Fibroblast of skin of left biceps (primary cell): Measurements from ENCODE around the gene NAV3.

Experiments used
- DNase-seq, 2 experiments: peaks; one replicate each; pipeline ENCODE4 v3.0.0-alpha.2; 2013; ENCODE audit warnings: low read depth in 2 of 2

NAV3 gene

GRCh38 chr12:77847060-77847541, 16.4 kb downstream of the NAV3 start:
- peak; percentile 20 to 38 for DNase-seq

- DNase-seq: peak; percentile 83 to 87
Measured at GRCh38 chr12:77847680-77848431, 17.2 kb downstream of the NAV3 start.

- no peak for DNase-seq
Measured at GRCh38 chr12:77850129-77850528, 19.4 kb downstream of the NAV3 start.

- no peak for DNase-seq
Measured at GRCh38 chr12:77850698-77851097, 20.0 kb downstream of the NAV3 start.

GRCh38 chr12:77855548-77855947, 24.9 kb downstream of the NAV3 start:
- DNase-seq: no peak

- DNase-seq: no peak
Measured at GRCh38 chr12:77861317-77861716, 30.6 kb downstream of the NAV3 start.

DNA sequence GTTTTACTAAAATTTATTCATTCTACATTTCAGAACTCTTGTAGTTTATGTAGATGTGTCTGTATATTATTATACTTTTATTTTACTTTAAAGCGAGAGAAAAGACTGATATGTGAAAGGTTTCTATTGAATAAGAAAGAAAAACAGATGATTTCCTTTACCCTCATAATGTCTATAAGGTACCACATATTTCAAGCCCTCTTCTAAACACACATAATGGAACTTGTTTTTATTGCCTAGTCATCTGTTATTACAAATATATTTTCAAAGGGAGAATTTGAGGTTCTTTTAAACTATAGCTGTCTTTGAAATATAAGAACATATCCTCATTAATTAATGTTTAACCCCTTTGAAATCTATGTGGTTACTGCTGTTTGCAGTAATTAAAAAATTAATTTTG, 34.5 kb downstream of the NAV3 start:
- DNase-seq: no peak

GRCh38 chr12:77878901-77879300, 48.2 kb downstream of the NAV3 start:
- no peak for DNase-seq

DNA sequence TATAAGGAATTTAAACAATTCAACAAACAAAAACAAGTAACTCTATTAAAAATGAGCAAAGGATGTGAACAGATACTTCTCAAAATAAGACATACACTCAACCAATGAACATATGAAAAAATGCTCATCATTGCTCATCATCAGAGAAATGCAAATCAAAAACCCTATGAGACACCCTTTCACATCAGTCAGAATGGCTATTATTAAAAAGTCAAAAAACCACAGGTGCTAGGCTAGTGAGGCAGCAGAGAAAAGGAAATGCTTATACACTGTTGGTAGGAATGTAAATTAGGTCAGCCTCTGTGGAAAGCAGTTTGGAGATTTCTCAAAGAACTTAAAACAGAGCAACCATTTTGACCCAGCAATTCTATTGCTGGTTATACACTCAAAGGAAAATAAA, 52.0 kb downstream of the NAV3 start:
- no peak for DNase-seq

GRCh38 chr12:77888611-77889010, 57.9 kb downstream of the NAV3 start:
- peak; percentile 12 to 19 for DNase-seq

DNA sequence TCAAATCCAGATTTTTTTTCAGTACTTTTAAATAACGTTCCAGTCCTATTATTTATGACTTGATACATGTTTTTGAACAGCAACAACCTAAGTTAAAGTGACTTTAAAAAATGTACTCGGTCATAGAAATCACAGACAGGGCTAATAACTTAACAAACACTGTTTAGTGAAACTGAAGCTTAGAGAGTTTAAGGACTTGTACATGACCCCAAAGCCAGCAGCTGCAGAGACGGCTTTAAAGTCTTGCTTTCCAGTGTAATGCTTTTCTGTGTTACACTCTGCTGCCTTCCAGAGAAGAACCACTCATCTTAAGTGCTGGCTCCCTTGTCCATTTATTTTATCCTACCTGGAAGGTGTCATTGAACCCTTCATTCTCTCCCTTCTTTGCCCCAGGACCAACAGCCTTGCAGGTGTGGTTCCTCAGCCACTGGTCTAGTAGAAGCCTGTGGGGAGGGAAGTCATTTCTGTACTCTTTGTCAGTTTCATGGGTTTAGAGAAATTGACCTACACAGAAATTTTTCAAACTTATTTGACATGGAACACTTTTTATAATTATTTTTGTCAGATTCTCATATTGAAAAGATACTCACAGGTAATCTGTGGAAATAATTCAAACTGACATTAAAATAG, 60.9 kb downstream of the NAV3 start:
- no peak for DNase-seq

DNA sequence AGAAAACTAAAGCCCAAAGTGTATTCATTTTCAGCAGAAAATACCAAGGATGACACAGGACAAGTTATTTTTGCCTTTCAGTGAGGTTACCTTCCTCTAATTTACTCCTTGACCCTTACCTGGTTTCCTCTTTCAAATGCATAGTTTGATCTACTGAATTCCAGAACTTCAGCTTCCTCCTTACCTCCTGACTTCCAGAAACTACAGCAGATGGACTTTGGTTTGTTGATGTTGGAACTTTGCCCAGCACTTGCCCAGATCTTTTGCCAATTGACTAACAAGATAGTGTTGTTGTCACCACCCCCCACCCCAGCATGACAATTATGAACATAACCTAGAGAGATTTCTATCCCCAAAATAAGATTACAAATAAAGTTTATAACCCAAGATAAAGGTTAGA, 63.2 kb downstream of the NAV3 start:
- DNase-seq: no peak

- no peak for DNase-seq
Measured at GRCh38 chr12:77894556-77894955, 63.9 kb downstream of the NAV3 start.

GRCh38 chr12:77895699-77896098, 65.0 kb downstream of the NAV3 start:
- DNase-seq: no peak

GRCh38 chr12:77907936-77908335, 77.2 kb downstream of the NAV3 start:
- no peak for DNase-seq

DNA sequence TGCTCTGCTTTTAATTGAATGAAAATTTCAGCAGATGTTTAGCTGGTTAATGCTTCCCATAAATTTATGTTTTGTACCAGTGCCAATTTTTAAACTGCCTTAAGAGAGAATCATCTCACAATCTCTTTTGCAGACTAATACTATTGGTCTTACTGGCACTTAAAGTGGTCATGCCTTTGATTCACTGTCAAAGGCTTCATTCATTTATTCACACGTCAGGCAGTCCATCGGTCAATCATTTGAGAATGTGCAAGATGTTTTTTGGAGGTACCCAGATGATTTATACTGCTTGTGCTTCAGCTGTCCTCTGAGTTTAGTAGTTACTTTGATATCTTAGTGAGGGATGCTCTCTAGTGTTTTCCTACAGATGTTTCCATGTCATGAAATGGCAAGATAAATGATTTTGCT, 83.4 kb downstream of the NAV3 start:
- DNase-seq: peak in 1 of 2 experiments; percentile 50

DNA sequence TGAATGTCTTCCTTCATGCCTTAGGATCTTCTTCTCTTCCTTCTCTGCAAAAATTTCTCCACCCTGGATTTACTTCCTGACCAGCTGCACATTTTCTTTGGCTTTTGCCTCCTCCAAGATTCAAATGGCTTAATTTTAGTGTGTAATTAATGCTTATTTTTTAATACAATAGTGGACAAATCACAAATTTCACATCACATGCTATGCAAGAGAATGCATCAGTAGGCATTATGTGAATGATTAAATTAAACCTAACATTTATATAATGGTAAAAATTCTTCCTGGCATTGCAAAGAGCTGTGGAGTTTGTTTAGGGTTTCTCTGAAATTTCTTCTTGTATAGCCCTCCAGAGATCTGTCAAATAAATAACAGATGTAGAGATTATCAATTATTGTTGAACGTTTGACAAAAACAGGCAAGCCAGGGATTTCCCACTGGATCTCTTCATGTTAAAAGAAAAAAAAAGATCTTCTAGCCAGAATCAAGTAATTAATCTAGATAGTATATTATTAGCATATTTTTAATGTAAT, 84.4 kb downstream of the NAV3 start:
- no peak for DNase-seq

GRCh38 chr12:77916276-77916675, 85.6 kb downstream of the NAV3 start:
- no peak for DNase-seq

DNA sequence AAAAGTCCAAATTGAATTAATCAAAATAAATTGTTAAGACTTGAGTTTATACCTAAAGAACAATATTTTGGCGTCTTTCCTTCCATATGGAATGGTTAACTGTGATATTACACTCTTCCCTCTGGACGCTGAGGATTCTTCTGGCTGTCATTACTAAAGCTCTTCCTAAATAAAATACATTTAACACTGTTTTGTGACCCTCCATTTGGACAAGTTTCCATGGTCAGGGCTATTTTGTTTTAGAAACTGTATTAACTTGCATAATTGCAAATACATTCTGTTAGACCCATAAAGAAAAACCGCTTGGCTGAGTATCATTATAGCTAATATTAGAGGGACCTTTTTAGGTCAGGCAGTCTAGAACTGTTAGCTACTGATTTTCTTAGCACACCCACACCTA, 87.4 kb downstream of the NAV3 start:
- DNase-seq: no peak

DNA sequence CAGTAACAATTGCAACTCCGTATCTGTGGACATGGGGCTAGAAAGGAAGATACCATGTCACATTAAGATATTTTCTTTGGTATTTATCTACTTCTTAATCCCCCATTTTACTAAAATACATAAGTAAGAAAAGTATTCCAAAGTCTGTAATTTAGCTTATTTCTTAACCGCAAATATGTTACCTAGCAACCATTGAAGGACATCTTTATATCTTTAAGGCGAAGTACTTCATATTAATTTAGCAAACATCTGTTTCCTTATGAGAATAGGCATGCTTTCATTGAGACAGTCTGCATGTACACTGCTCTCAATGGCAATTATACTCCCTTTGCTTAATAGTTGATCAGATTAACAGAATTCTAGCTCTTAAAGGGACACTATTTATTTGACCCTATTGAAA, 88.8 kb downstream of the NAV3 start:
- DNase-seq: no peak

GRCh38 chr12:77923882-77924281, 93.2 kb downstream of the NAV3 start:
- peak; percentile 76 to 82 for DNase-seq

GRCh38 chr12:77924703-77925102, 94.0 kb downstream of the NAV3 start:
- peak; percentile 87 for DNase-seq

GRCh38 chr12:77925536-77926108, 94.9 kb downstream of the NAV3 start:
- DNase-seq: peak; percentile 91 to 93
